T-helper 22 cell (primary cell): ENCODE results near the gene PKD1.
"Not testable (repeated sequence)": the region's sequence is repeated elsewhere in the genome, so short reads cannot be mapped to it uniquely, and the experiment has no call there.

Source experiments
- DNase-seq: peaks from one replicate; pipeline ENCODE4 v3.0.0-alpha.2; 2020; ENCODE audit warnings: low read depth

PKD1 gene

GRCh38 chr16:2123706-2124376 lies 11.9 kb downstream of the PKD1 start:
- not testable (repeated sequence) for DNase-seq

GRCh38 chr16:2122934-2123683 lies 12.6 kb downstream of the PKD1 start:
- not testable (repeated sequence) for DNase-seq

GRCh38 chr16:2122429-2122828 lies 13.3 kb downstream of the PKD1 start:
- DNase-seq: no peak

- no peak for DNase-seq
Observed at GRCh38 chr16:2121853-2122252, 13.8 kb downstream of the PKD1 start.

- not testable (repeated sequence) for DNase-seq
Observed at GRCh38 chr16:2121325-2121724, 14.4 kb downstream of the PKD1 start.

- not testable (repeated sequence) for DNase-seq
Observed at GRCh38 chr16:2117960-2118722, 17.6 kb downstream of the PKD1 start.

- DNase-seq: not testable (repeated sequence)
Observed at GRCh38 chr16:2117341-2117740, 18.4 kb downstream of the PKD1 start.

- DNase-seq: not testable (repeated sequence)
Observed at GRCh38 chr16:2116428-2116827, 19.3 kb downstream of the PKD1 start.

GRCh38 chr16:2115591-2115973 lies 20.1 kb downstream of the PKD1 start:
- DNase-seq: no peak

- not testable (repeated sequence) for DNase-seq
Observed at GRCh38 chr16:2114885-2115590, 20.7 kb downstream of the PKD1 start.

GRCh38 chr16:2114225-2114624 lies 21.5 kb downstream of the PKD1 start:
- DNase-seq: not testable (repeated sequence)

GRCh38 chr16:2112539-2113106 lies 23.1 kb downstream of the PKD1 start:
- not testable (repeated sequence) for DNase-seq

GRCh38 chr16:2111412-2112335 lies 24.0 kb downstream of the PKD1 start:
- not testable (repeated sequence) for DNase-seq

- DNase-seq: not testable (repeated sequence)
Observed at GRCh38 chr16:2111009-2111353, 24.7 kb downstream of the PKD1 start.

- not testable (repeated sequence) for DNase-seq
Observed at GRCh38 chr16:2110332-2111008, 25.2 kb downstream of the PKD1 start.

GRCh38 chr16:2109872-2110271 lies 25.8 kb downstream of the PKD1 start:
- DNase-seq: not testable (repeated sequence)

- not testable (repeated sequence) for DNase-seq
Observed at GRCh38 chr16:2109271-2109580, 26.5 kb downstream of the PKD1 start.

GRCh38 chr16:2108446-2109270 lies 27.0 kb downstream of the PKD1 start:
- not testable (repeated sequence) for DNase-seq

- not testable (repeated sequence) for DNase-seq
Observed at GRCh38 chr16:2107791-2108125, 27.9 kb downstream of the PKD1 start.
